PC-3 (cell line): Measurements from ENCODE around the gene STIM1. TPM values are rescaled to one million over a fixed set of nuclear protein-coding genes. Genes with fewer than 3 reads are reported as not detected.
A peak's percentile ranks its signal among the peaks of the same experiment; 100 is the strongest.

ENCODE experiments used
- ATAC-seq: fragments of 200-7000 bp; cut with Tn5 transposase; 2 replicates; pipeline ENCODE4 v1.9.1; 2020; ENCODE audit warnings: mild to moderate bottlenecking, moderate library complexity
- BruUV-seq: library from RNA; stranded (reverse); fragments of 400-500 nt; replicated peaks from 2 replicates; lab custom pipeline; 2021; lab: Mats Ljungman, UMichigan
- CTCF ChIA-PET: fragments of 300-600 bp; sonication (Branson Sonifier 250); formaldehyde crosslinking; loops from one replicate; lab custom pipeline; 2022; ENCODE audit warnings: antibody characterized with exemption; lab: Charles Lee
- POLR2A ChIA-PET: fragments of 300-600 bp; sonication (Branson Sonifier 250); formaldehyde crosslinking; loops from one replicate; lab custom pipeline; 2022; ENCODE audit warnings: antibody characterized with exemption; ENCODE audit not compliant: unreplicated experiment; lab: Charles Lee
- DNase-seq: peaks from one replicate; pipeline ENCODE4 v3.0.0-alpha.2; 2015
- H2AFZ ChIP-seq: fragments of 300-600 bp; sonication (generic); 2 replicates; pipeline ENCODE4 v1.6.0; 2016; ENCODE audit warnings: antibody characterized with exemption, low read length
- H3F3A ChIP-seq: fragments of 300-600 bp; sonication (generic); one replicate; pipeline ENCODE4 v1.6.0; 2017; ENCODE audit warnings: antibody characterized with exemption, low read length, control low read depth, mild to moderate bottlenecking; ENCODE audit not compliant: unreplicated experiment
- H3K27ac ChIP-seq: fragments of 300-600 bp; sonication (generic); 2 replicates; pipeline ENCODE4 v1.5.1; 2016; ENCODE audit warnings: mild to moderate bottlenecking, low read length
- H3K27me3 ChIP-seq: fragments of 300-600 bp; sonication (generic); 2 replicates; pipeline ENCODE4 v1.6.1; 2016; ENCODE audit warnings: low read length, mixed read lengths
- H3K36me3 ChIP-seq: fragments of 300-600 bp; sonication (generic); 2 replicates; pipeline ENCODE4 v1.6.1; 2016; ENCODE audit warnings: low read depth, mixed run types, low read length, mixed read lengths
- H3K4me1 ChIP-seq: fragments of 300-600 bp; sonication (generic); 2 replicates; pipeline ENCODE4 v1.5.1; 2016; ENCODE audit warnings: low read length; ENCODE audit not compliant: insufficient read depth
- H3K4me2 ChIP-seq: fragments of 300-600 bp; sonication (generic); 2 replicates; pipeline ENCODE4 v1.6.0; 2016; ENCODE audit warnings: low read length
- H3K4me3 ChIP-seq: fragments of 300-600 bp; sonication (generic); 2 replicates; pipeline ENCODE4 v1.5.1; 2016; ENCODE audit warnings: mild to moderate bottlenecking, low read length, mixed read lengths
- H3K79me2 ChIP-seq: fragments of 300-600 bp; sonication (generic); 2 replicates; pipeline ENCODE4 v1.6.1; 2017; ENCODE audit warnings: low read length, mixed read lengths
- H3K9ac ChIP-seq: fragments of 300-600 bp; sonication (generic); 2 replicates; pipeline ENCODE4 v1.6.0; 2016; ENCODE audit warnings: mild to moderate bottlenecking, low read length
- H3K9me2 ChIP-seq: fragments of 300-600 bp; sonication (generic); replicated peaks from 2 replicates; pipeline ENCODE4 v1.6.1; 2016; ENCODE audit warnings: mixed run types, low read length, mixed read lengths
- H3K9me3 ChIP-seq: fragments of 300-600 bp; sonication (generic); 2 replicates; pipeline ENCODE4 v1.6.1; 2016; ENCODE audit warnings: low read length, mixed read lengths
- H4K20me1 ChIP-seq: fragments of 300-600 bp; sonication (generic); 2 replicates; pipeline ENCODE4 v1.6.1; 2016; ENCODE audit warnings: low read length, mixed read lengths
- CTCF ChIP-seq: fragments of 300-600 bp; sonication (generic); conservative IDR thresholded peaks from 2 replicates; pipeline ENCODE4 v1.5.1; 2017; ENCODE audit warnings: antibody characterized with exemption, low read depth, mild to moderate bottlenecking, low read length
- EZH2 ChIP-seq: fragments of 300-600 bp; sonication (generic); IDR thresholded peaks from one replicate; pipeline ENCODE4 v1.6.1; 2017; ENCODE audit warnings: antibody characterized with exemption, mild to moderate bottlenecking, low read length; ENCODE audit not compliant: unreplicated experiment
- EZH2phosphoT487 ChIP-seq: fragments of 300-600 bp; sonication (generic); IDR thresholded peaks from 2 replicates; pipeline ENCODE4 v1.6.1; 2018; ENCODE audit warnings: mild to moderate bottlenecking, antibody characterized with exemption, low read length, borderline replicate concordance
- intact Hi-C: fragments of 100-400 bp; cut with micrococcal nuclease; formaldehyde crosslinking; loops from 2 replicates; pipeline ENCODE4 v1.9.0; 2023
- total RNA-seq: library from RNA; depleted of rRNA; stranded (reverse); fragments of >200 nt; gene quantifications from 2 replicates; pipeline ENCODE4 v1.2.3, GENCODE V29; 2014

STIM1 gene
- total RNA-seq, 1 experiment from 2014 or later: 22.8 TPM

GRCh38 chr11:3849297-3849874 lies 6.1 kb upstream of the STIM1 start:
- Histone ChIP-seq H3K9me3 (no peaks in the 10 kb centered on the region), H3K4me3 (no peak overlapping the region), H3K4me1 (peaks cover 5% of the 10 kb centered on the region), H3K27ac (no peak overlapping the region), H3K9me2 (no peaks in the 10 kb centered on the region), H3K9ac (no peak overlapping the region), H3K36me3 (no peaks in the 10 kb centered on the region), H3K27me3 (no peaks in the 10 kb centered on the region), H2AFZ (no peak overlapping the region), H3K79me2 (no peaks in the 10 kb centered on the region), H3F3A (no peaks in the 10 kb centered on the region), H4K20me1 (no peaks in the 10 kb centered on the region), H3K4me2 (no peak overlapping the region)
- peak; percentile 87 for ATAC-seq
- ChIA-PET CTCF (interaction anchor here (0.8 to 3.2 kb wide), 7 partner anchors 40 to 223 kb away, joined by 3 to 28 read pairs (median 4); no protein-coding TSS in a partner anchor), POLR2A (interaction anchor here (0.5 kb wide), 1 partner anchor 10 kb away, joined by 11 read pairs; no protein-coding TSS in a partner anchor)
- BruUV-seq: no TSS peak
- intact Hi-C loops: loop anchor here (1.0 kb wide), 1 partner anchor 223 kb away; no protein-coding TSS in a partner anchor
- TF ChIP-seq EZH2phosphoT487 (no peak), CTCF (peak; percentile 83), EZH2 (no peak)
- peak; percentile 74 for DNase-seq

GRCh38 chr11:3853545-3853842 lies 2.0 kb upstream of the STIM1 start:
- H3K4me1 ChIP-seq: peaks cover 31% of the 10 kb centered on the region
- H3K4me2 ChIP-seq: no peak overlapping the region
- H3K9ac ChIP-seq: no peak overlapping the region
- H3K36me3 ChIP-seq: no peaks in the 10 kb centered on the region
- no peak for TF ChIP-seq EZH2
- TF ChIP-seq EZH2phosphoT487: no peak
- no peak for TF ChIP-seq CTCF
- H2AFZ ChIP-seq: no peak overlapping the region
- intact Hi-C loops: loop anchor here (10.0 kb wide), 1 partner anchor 51 kb away; no protein-coding TSS in a partner anchor
- BruUV-seq: no TSS peak
- ChIA-PET POLR2A (no interaction called here), CTCF (interaction anchor here (0.7 kb wide), 1 partner anchor 211 kb away, joined by 3 read pairs; no protein-coding TSS in a partner anchor)
- peaks cover 29% of the 10 kb centered on the region for H3K79me2 ChIP-seq
- H3K9me3 ChIP-seq: no peaks in the 10 kb centered on the region
- no peak overlapping the region for H3K27ac ChIP-seq
- no peak overlapping the region for H3K4me3 ChIP-seq
- DNase-seq (no peak), ATAC-seq (no peak)
- no peaks in the 10 kb centered on the region for H3K9me2 ChIP-seq
- H4K20me1 ChIP-seq: no peaks in the 10 kb centered on the region
- H3K27me3 ChIP-seq: no peaks in the 10 kb centered on the region
- no peaks in the 10 kb centered on the region for H3F3A ChIP-seq
